Activated CD4-positive, alpha-beta T cell treated with anti-CD3 and anti-CD28 coated beads, Interleukin-2, amount 50 U/mL, for 1 hour (primary cell): ENCODE data around the gene POU2F1.
"Not testable (repeated sequence)": the region's sequence is repeated elsewhere in the genome, so short reads cannot be mapped to it uniquely, and the experiment has no call there.

Experiments used
- DNase-seq: peaks from one replicate; pipeline ENCODE4 v3.0.0-alpha.2; 2020

The POU2F1 gene

DNA sequence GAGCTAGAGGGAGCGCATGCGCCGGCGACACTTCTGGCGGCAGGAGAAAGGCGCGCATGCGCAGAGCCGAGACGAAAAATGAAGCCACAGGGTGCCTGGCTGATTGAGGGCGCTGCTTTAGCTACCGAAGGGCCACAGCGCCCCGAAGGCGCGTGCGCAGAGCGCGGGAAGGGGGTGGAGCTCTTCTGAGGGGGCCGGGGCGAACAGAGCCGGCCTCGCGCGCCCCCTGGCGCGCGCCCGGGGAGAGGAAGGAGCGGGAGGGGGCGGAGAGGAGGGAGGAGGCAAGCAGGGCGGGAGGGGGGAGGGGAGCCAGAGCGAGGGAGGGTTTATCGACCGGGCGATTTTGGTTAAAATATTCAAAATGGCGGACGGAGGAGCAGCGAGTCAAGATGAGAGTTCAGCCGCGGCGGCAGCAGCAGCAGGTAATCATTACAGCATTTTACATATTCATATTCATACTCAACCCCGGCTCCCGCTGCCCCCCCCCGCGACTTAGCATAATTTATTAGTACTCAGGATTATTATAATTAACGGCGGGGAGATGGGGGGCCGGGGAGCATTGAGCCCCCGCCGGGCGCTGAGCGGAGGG is at the start of gene POU2F1:
Gene POU2F1, plus strand, starts transcription at position 350 of the 589 bp plus-strand sequence. Its CDS starts 12 bp downstream, at position 362.
- DNase-seq, result peak; percentile 99

DNA sequence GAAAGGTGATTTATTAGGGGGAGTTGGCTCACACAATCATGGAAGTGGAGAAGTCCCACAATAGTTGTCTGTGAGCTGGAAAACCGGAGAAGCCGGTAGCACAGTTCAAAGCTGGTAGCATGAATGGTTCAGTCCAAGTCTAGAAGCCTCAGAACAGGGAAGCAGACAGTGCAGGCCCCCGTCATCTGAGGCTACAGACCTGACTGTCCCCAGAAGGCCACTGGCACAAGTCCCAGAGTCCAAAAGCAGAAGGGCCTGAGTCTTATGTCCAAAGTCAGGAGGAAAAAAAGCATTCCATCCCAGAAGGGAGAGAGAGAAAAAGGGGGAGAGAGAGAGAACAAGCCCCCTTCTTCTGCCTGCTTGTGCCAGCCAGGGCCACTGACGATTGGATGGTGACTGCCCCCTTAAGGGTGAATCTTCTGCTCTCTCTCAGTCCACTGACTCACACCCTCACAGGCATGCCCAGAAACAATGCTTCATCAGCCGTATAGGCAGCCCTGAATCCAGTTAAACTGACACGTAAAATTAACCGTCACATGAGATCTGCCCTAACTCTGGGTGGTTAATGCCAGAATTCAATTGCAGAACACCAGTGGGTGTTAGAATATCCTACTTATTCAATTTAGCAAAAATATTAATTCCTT is 49.3 kb upstream of the POU2F1 start:
- no peak for DNase-seq

DNA sequence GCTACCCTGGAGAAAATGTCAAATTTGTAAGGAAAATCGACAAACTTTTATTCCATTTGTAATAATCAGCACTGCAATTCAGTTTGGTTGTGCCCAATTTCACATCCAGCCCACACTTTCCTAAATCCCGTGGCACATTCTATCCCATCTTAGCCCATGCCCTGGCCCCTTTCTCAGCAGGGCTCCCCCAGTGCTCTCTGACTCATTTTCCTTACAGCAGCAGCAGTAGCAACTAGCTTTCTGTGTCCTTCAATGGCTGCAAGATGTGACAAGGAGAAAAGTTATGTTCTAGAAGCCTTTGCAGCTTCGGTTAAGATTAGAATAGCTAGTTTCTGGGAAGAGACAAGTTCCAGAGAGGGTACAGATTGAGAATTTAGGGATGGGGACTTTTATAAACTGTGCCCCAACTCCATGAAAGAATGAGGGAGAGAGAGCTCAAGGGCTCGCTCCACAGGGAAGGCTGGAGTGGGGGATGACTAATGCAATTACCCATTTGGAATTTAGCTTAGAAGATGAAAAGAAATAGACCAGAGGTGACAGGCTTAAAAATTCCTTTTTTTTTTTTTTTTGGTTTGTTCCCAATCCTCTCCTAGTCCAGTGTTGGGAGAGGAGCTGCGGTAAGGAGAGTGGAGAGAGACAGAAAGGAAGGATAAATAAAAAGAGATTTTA is 47.0 kb upstream of the POU2F1 start:
- no peak for DNase-seq

DNA sequence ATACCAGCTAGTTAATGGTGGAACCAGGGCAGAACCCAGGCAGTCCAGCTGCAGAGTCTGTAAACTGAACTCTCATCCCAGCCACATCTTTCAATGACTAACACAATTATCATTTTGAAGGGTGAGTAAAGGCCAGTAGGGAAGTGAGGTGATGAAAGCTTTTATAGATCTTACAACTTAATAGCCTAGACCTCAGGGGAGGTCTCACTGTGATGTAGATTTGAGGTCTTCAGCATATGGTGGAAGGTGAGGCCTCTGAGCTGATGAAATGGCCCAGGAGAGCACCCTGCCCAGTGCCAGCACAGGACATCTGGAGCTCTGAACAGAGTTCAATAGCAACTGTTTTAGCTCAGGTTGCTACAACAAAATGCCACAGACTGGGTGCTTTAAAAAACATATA is 44.8 kb upstream of the POU2F1 start:
- DNase-seq, result no peak

- no peak for DNase-seq
Observed at GRCh38 chr1:167178831-167179230, 41.9 kb upstream of the POU2F1 start.

GRCh38 chr1:167182571-167183320 is 37.9 kb upstream of the POU2F1 start:
- no peak for DNase-seq

- no peak for DNase-seq
Observed at GRCh38 chr1:167184081-167184480, 36.6 kb upstream of the POU2F1 start.

- no peak for DNase-seq
Observed at GRCh38 chr1:167185062-167185461, 35.6 kb upstream of the POU2F1 start.

- DNase-seq, result no peak
Observed at GRCh38 chr1:167185974-167186657, 34.6 kb upstream of the POU2F1 start.

GRCh38 chr1:167186771-167187170 is 33.9 kb upstream of the POU2F1 start:
- DNase-seq, result no peak

- no peak for DNase-seq
Observed at GRCh38 chr1:167190747-167191237, 29.9 kb upstream of the POU2F1 start.

DNA sequence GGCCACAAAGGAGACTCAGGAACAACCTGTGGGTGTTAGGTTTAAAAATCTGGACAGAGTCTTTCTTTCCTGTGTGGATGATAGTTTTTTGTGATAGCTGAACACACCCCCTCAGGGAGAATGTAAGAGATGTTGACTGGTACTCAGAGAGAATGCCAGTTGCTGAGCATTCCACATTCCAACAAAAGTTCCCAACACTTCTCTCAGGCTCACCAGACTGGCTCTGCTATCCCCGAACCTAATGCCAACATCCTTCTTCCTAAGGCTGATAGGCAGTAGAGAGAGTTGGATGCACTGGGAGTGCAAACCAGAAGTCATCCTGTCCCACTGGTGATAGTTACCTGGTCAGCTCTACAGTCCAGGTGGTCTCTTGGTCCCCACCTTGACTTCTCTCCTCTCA is 28.7 kb upstream of the POU2F1 start:
- no peak for DNase-seq

- no peak for DNase-seq
Observed at GRCh38 chr1:167194182-167194581, 26.5 kb upstream of the POU2F1 start.

GRCh38 chr1:167196166-167196565 is 24.5 kb upstream of the POU2F1 start:
- no peak for DNase-seq

- no peak for DNase-seq
Observed at GRCh38 chr1:167197236-167197635, 23.4 kb upstream of the POU2F1 start.

GRCh38 chr1:167197692-167198091 is 23.0 kb upstream of the POU2F1 start:
- no peak for DNase-seq

GRCh38 chr1:167198518-167199133 is 22.1 kb upstream of the POU2F1 start:
- no peak for DNase-seq

DNA sequence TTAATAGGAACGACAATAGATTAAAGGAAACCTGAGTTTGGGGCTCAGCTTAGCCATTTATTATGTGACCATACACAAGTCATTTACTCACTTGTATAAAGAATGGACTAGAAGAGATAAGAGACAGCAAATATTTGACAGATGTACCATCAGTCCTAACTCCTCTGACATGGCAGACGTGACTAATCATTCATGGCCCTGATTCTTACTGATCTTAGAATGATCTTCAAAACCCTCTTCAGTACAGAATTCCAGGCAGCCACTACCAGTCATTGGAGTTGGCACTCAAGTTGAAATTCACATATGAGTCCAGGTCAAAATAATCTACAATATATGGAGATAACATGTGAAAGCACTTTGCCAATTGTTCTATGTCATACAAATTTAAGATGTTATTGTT is 21.0 kb upstream of the POU2F1 start:
- no peak for DNase-seq

DNA sequence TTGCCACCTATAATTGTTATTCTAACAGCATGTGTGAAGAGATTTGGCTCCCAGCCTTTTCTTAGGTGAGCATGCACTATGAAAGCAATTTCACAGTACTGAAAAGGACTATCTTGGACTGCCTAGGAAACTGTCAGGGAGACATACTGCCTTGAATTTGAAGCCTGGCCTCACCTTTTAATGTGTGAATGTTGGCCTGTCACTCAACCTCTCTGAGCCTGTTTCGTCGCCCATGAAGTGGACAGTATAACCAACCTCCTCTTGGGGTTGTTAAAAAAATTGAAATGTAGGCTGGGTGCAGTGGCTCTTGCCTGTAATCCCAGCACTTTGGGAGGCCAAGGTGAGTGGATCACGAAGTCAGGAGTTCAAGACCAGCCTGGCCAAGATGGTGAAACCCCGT is 20.4 kb upstream of the POU2F1 start:
- no peak for DNase-seq

DNA sequence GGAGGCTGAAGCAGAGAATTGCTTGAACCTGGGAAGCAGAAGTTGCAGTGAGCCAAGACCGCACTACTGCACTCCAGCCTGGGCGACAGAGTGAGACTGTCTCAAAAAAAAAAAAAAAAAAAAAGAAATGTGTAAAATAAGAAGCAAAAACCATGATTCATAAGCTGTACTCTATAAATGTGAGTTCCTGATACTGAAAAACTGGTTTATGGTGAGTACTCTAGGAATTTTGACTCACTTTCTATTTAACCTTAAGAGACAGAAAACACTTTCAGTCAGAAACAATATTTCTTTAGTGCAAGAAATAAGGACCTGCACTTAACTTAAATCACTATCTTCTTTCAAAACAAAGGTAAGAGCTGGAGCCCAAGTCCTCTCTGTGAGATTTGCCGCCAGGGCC is 19.9 kb upstream of the POU2F1 start:
- DNase-seq, result no peak

- no peak for DNase-seq
Observed at GRCh38 chr1:167202049-167202448, 18.6 kb upstream of the POU2F1 start.

GRCh38 chr1:167205306-167206050 is 15.2 kb upstream of the POU2F1 start:
- DNase-seq, result not testable (repeated sequence)
